ENCODE data around the gene ADIPOQ. TPM values are rescaled to one million over a fixed set of nuclear protein-coding genes. Genes with fewer than 3 reads are reported as not detected.
"Not testable (repeated sequence)": the region's sequence is repeated elsewhere in the genome, so short reads cannot be mapped to it uniquely, and the experiment has no call there.

Gene ADIPOQ
- total RNA-seq, 1 donor from 2014 or later: 36.6 TPM

- no peak for DNase-seq (ENCODE audit: extremely low spot score in 2 of 2)
- Histone ChIP-seq H3K9me3 (no peaks in the 10 kb centered on the region), H3K4me3 (peak within 1 kb of the TSS; percentile 60 to 81), H3K27me3 (no peaks in the 10 kb centered on the region), H3K27ac (peak within 1 kb of the TSS; percentile 75), H3K4me1 (peaks cover 14% of the 10 kb centered on the region), H3K36me3 (no peaks in the 10 kb centered on the region)
- intact Hi-C loops (cut with DNase I): no loop called here
- peak in 1 of 2 donors; percentile 13 for TF ChIP-seq POLR2A (IDR thresholded peaks at IDR 0.05)
- TF ChIP-seq CTCF (IDR thresholded peaks at IDR 0.05): no peak
- TF ChIP-seq POLR2AphosphoS5 (IDR thresholded peaks at IDR 0.05; ENCODE audit: insufficient read depth in 1 of 2, low read depth in 1 of 2): peak; percentile 88 to 93
Measured at GRCh38 chr3:186806089-186807055, 36.1 kb upstream of the ADIPOQ start, which contains the start of gene RFC4. TSS of gene RFC4 (minus strand) at chr3:186806482. CDS start at chr3:186804713, 1,769 bp downstream.

GRCh38 chr3:186807231-186807630, 35.3 kb upstream of the ADIPOQ start:
- no peak overlapping the region for H3K4me3 ChIP-seq
- no peaks in the 10 kb centered on the region for H3K27me3 ChIP-seq
- H3K27ac ChIP-seq: no peak overlapping the region

GRCh38 chr3:186810336-186810996, 32.0 kb upstream of the ADIPOQ start:
- H3K36me3 ChIP-seq: no peaks in the 10 kb centered on the region
- no peak overlapping the region for H3K4me3 ChIP-seq
- DNase-seq (ENCODE audit: extremely low spot score in 2 of 2): no peak
- intact Hi-C loops (cut with DNase I): no loop called here
- H3K27me3 ChIP-seq: no peaks in the 10 kb centered on the region
- TF ChIP-seq POLR2AphosphoS5 (IDR thresholded peaks at IDR 0.05; ENCODE audit: insufficient read depth in 1 of 2, low read depth in 1 of 2) (no peak), POLR2A (IDR thresholded peaks at IDR 0.05) (no peak), CTCF (IDR thresholded peaks at IDR 0.05) (no peak)
- H3K27ac ChIP-seq: no peak overlapping the region
- no peaks in the 10 kb centered on the region for H3K9me3 ChIP-seq
- peaks cover 5% of the 10 kb centered on the region for H3K4me1 ChIP-seq

More at GRCh38 chr3:186807231-186807630, 35.3 kb upstream of the ADIPOQ start:
- peaks cover 14% of the 10 kb centered on the region for H3K4me1 ChIP-seq
- H3K36me3 ChIP-seq: no peaks in the 10 kb centered on the region
- DNase-seq (ENCODE audit: extremely low spot score in 2 of 2): no peak
- intact Hi-C loops (cut with DNase I): no loop called here
- H3K9me3 ChIP-seq: no peaks in the 10 kb centered on the region
- TF ChIP-seq CTCF (IDR thresholded peaks at IDR 0.05) (no peak), POLR2A (IDR thresholded peaks at IDR 0.05) (no peak), POLR2AphosphoS5 (IDR thresholded peaks at IDR 0.05; ENCODE audit: insufficient read depth in 1 of 2, low read depth in 1 of 2) (no peak)

GRCh38 chr3:186811313-186811712, 31.2 kb upstream of the ADIPOQ start:
- H3K36me3 ChIP-seq; H3K4me3 ChIP-seq; H3K9me3 ChIP-seq; H3K27me3 ChIP-seq; H3K4me1 ChIP-seq; H3K27ac ChIP-seq; intact Hi-C loops (cut with DNase I); DNase-seq (ENCODE audit: extremely low spot score in 2 of 2): not testable (repeated sequence)

- H3K9me3 ChIP-seq: no peaks in the 10 kb centered on the region
- no peaks in the 10 kb centered on the region for H3K27me3 ChIP-seq
- H3K27ac ChIP-seq: no peak overlapping the region
- no peak for TF ChIP-seq CTCF (IDR thresholded peaks at IDR 0.05)
- no peak for TF ChIP-seq POLR2A (IDR thresholded peaks at IDR 0.05)
- no peak overlapping the region for H3K4me3 ChIP-seq
- H3K36me3 ChIP-seq: no peaks in the 10 kb centered on the region
- no peaks in the 10 kb centered on the region for H3K4me1 ChIP-seq
- intact Hi-C loops (cut with DNase I): no loop called here
- DNase-seq (ENCODE audit: extremely low spot score in 2 of 2): no peak
Measured at GRCh38 chr3:186814100-186814499, 28.4 kb upstream of the ADIPOQ start.

All from vagina (tissue), 2 donors.